ENCODE measurements around the gene CAMTA1. TPM values are rescaled to one million over a fixed set of nuclear protein-coding genes. Genes with fewer than 3 reads are reported as not detected.

Gene CAMTA1
- total RNA-seq, 4 donors from 2014 or later: 57.4 to 88.3 (median 62.1) TPM

DNA sequence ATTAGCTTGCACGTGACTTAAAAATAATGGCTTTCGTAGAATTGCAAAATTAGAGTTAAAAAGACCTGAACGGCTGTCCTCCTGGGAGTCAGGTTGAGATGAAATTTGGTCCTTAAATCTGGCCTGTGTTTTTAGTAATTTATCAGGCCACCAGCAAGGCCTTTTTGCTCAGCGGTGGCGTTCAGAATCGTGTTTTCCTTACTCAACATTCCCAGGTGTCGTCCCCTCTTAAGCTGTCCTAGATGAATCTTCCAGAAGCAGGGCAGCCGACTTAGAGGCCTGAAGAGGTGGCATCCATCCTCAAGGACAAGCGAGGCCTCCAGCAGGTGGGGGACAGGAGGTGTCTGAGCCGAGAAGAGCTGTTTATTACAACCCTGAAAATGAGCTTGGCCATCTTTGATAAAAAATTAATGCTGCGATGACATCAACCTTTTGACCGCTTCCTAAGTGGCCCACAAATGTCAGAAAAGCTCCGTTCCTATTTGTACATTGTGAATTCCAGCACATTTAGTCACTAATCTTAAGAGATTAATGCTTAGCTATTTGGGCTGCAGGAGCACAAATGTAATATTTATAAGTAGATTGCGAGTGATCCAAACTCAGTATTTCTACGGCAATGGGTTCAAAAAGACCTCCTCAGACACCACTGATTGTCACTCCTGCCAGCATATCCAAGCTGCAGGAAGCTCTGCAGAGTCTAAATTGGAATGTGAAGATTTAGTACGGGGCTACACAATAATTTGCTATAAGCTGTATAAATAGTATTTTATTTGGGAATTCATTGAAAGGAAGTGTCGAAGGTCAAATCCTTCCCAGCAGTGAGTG is 641.7 kb downstream of the CAMTA1 start:
- DNase-seq: no peak
- no peaks in the 10 kb centered on the region for H3K36me3 ChIP-seq
- H3K27me3 ChIP-seq: no peaks in the 10 kb centered on the region
- no peaks in the 10 kb centered on the region for H3K4me1 ChIP-seq
- H3K27ac ChIP-seq: no peak overlapping the region
- H3K9me3 ChIP-seq: no peaks in the 10 kb centered on the region
- no peak overlapping the region for H3K4me3 ChIP-seq
- TF ChIP-seq, protein P1, sequence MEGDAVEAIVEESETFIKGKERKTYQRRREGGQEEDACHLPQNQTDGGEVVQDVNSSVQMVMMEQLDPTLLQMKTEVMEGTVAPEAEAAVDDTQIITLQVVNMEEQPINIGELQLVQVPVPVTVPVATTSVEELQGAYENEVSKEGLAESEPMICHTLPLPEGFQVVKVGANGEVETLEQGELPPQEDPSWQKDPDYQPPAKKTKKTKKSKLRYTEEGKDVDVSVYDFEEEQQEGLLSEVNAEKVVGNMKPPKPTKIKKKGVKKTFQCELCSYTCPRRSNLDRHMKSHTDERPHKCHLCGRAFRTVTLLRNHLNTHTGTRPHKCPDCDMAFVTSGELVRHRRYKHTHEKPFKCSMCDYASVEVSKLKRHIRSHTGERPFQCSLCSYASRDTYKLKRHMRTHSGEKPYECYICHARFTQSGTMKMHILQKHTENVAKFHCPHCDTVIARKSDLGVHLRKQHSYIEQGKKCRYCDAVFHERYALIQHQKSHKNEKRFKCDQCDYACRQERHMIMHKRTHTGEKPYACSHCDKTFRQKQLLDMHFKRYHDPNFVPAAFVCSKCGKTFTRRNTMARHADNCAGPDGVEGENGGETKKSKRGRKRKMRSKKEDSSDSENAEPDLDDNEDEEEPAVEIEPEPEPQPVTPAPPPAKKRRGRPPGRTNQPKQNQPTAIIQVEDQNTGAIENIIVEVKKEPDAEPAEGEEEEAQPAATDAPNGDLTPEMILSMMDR (IDR thresholded peaks at IDR 0.05): no peak
- TF ChIP-seq POLR2A (IDR thresholded peaks at IDR 0.05): no peak

DNA sequence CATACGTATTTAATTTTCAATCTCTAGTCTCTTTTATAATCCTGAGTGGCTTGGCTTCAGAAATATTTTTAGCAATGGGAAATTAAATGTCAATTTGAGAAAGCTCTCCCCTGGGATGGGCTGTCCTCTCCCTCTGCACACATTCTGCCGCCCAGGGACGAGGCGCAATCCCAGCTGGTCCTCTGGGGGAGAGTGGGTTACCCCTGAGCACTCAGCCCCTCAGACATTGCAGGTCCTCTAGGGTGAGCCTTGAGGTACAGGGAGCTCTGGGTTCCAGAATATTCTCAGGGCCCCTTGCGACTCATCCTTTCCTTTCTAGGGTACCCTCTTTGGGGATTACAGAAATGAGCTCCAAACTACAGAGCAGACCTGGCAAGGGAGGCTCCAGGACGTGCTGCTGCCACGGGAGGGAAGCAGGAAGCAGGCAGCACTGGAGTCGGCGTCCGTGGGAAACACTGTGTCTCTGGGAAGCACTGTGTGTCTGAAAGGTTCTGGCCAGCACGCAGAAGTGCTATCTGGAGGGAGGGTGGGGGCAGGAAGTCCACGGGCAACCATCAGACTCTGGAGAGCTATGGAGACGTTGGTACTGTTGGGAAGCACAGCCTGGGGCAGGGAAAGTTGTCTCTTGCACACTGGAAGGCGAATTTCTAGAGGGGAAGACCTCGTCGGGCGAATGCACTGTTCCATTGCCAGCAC is 642.5 kb downstream of the CAMTA1 start:
- Histone ChIP-seq H3K27ac (no peak overlapping the region), H3K4me3 (no peak overlapping the region), H3K9me3 (no peaks in the 10 kb centered on the region), H3K27me3 (no peaks in the 10 kb centered on the region), H3K4me1 (no peaks in the 10 kb centered on the region), H3K36me3 (no peaks in the 10 kb centered on the region)
- no peak for DNase-seq
- no peak for TF ChIP-seq POLR2A (IDR thresholded peaks at IDR 0.05)
- TF ChIP-seq, protein P1 (IDR thresholded peaks at IDR 0.05): no peak

DNA sequence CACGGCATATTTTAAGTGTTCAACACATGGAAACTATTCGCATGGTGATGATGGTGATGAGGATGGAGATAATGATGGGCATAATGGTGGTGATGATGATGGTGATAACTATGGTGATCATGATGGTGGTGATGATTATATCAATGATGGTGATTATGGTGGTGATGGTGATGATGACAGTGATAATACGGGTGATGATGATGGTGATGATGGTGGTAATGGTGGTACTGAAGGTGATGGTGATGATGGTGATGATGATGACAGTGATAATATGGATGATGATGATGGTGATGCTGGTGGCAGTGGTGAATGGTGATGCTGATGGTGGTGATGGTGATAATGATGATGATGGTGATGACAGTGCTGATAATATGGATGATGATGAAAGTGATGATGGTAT is 644.0 kb downstream of the CAMTA1 start:
- no peak for TF ChIP-seq POLR2A (IDR thresholded peaks at IDR 0.05)
- TF ChIP-seq, protein P1 (IDR thresholded peaks at IDR 0.05): no peak
- no peak overlapping the region for H3K27ac ChIP-seq
- H3K4me3 ChIP-seq: no peak overlapping the region
- H3K4me1 ChIP-seq: no peaks in the 10 kb centered on the region
- no peaks in the 10 kb centered on the region for H3K27me3 ChIP-seq
- H3K36me3 ChIP-seq: no peaks in the 10 kb centered on the region
- H3K9me3 ChIP-seq: peaks cover 0 to 3% (median 0%) of the 10 kb centered on the region in 4 donors
- no peak for DNase-seq

DNA sequence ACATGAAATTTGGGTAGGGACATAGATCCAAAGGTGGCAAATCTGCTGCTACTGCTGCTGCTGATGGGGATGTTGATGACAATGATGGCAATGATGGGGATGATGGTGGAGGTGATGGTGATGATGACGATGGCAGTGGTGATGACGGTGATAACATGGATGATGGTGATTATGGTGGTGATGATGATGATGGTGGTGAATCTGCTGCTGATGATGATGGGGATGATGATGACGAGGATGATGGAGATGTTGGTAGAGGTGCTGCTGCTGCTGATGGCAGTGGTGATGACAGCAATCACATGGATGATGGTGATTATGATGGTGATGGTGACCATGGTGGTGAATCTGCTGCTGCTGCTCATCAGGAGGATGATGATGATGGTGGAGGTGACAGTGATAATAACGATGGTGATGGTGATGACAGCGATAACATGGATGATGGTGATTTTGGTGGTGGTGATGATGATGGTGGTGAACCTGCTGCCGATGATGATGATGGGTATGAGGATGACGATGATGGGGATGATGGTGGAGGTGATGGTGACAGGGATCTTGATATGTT is 644.9 kb downstream of the CAMTA1 start:
- no peak for DNase-seq
- H3K27me3 ChIP-seq: no peaks in the 10 kb centered on the region

DNA sequence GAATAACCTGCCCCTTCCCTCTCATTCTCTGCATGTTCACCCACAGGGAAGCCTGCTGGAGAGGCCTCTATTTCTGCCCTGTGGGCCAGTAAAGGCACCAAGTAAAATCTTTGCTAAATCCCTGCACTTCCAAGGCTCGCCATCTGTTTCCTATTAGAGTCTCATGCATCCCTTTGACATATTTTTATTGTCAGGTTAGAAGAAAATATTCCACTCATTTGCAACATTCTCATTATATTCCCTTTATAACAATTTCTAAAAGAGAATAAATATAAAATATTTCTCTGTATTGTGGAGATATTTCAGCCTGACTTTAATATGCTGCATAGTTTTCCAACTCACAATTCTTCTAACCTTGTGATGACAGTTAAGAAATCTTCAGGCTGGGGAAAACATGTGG is 645.4 kb downstream of the CAMTA1 start:
- peaks cover 0 to 6% (median 0%) of the 10 kb centered on the region in 4 donors for H3K9me3 ChIP-seq
- no peaks in the 10 kb centered on the region for H3K36me3 ChIP-seq
- DNase-seq: no peak
- no peak overlapping the region for H3K4me3 ChIP-seq
- no peak overlapping the region for H3K27ac ChIP-seq
- no peak for TF ChIP-seq POLR2A (IDR thresholded peaks at IDR 0.05)
- TF ChIP-seq, protein P1 (IDR thresholded peaks at IDR 0.05): no peak
- no peaks in the 10 kb centered on the region for H3K27me3 ChIP-seq
- no peaks in the 10 kb centered on the region for H3K4me1 ChIP-seq

More for the DNA sequence above, 644.9 kb downstream of the CAMTA1 start:
- Histone ChIP-seq H3K9me3 (peaks cover 0 to 6% (median 0%) of the 10 kb centered on the region in 4 donors), H3K4me1 (no peaks in the 10 kb centered on the region), H3K27ac (no peak overlapping the region), H3K4me3 (no peak overlapping the region), H3K36me3 (no peaks in the 10 kb centered on the region)
- TF ChIP-seq, protein P1 (IDR thresholded peaks at IDR 0.05): no peak
